ENCODE measurements around the gene MOB3B.

MOB3B gene

DNA sequence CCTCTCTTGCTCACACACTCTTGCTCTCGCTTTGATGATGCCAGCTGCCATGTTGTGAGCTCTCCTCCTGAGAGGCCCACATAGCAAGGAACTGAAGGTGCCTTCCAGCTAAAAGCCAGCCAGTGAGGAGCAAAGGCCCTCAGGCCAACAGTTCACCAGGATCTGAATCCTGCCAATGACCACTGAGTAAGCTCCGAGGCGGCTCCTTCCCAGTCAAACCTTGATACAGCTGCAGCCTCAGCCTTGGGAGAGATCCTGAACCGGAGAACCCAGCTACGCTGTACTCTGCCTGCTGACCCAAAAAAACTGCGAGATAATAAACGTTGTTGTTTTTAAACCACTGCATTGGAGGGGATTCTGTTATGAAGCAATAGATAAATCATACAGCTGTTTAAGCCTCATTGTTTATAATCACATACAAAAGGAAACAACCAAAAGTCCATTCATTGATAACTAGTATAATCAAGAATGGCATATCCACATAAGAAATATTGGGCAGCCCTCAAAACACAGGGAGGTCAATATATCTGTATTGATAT lies 54.5 kb downstream of the MOB3B start (continued):
- TF ChIP-seq, protein P1, sequence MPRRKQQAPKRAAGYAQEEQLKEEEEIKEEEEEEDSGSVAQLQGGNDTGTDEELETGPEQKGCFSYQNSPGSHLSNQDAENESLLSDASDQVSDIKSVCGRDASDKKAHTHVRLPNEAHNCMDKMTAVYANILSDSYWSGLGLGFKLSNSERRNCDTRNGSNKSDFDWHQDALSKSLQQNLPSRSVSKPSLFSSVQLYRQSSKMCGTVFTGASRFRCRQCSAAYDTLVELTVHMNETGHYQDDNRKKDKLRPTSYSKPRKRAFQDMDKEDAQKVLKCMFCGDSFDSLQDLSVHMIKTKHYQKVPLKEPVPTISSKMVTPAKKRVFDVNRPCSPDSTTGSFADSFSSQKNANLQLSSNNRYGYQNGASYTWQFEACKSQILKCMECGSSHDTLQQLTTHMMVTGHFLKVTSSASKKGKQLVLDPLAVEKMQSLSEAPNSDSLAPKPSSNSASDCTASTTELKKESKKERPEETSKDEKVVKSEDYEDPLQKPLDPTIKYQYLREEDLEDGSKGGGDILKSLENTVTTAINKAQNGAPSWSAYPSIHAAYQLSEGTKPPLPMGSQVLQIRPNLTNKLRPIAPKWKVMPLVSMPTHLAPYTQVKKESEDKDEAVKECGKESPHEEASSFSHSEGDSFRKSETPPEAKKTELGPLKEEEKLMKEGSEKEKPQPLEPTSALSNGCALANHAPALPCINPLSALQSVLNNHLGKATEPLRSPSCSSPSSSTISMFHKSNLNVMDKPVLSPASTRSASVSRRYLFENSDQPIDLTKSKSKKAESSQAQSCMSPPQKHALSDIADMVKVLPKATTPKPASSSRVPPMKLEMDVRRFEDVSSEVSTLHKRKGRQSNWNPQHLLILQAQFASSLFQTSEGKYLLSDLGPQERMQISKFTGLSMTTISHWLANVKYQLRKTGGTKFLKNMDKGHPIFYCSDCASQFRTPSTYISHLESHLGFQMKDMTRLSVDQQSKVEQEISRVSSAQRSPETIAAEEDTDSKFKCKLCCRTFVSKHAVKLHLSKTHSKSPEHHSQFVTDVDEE (CRISPR knock-in tag; IDR thresholded peaks at IDR 0.05): no peak

DNA sequence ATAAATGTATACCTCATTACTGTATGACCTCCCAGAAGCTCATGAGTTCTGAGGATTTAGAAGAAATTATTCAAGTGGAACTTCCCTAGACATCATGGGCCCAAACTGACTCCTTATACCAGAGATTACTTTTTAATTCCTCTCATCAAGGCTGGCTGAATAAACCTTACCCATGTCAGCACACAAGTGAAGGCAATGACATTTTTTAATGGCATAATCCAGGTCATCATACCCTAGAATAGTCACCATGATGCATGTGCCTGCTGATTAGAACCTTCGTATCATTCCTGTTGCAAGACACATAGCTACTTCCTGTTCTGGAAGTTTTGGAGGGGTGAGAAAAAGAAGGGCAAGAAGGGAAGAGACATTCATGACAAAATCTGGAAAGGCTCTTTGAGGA lies 55.3 kb downstream of the MOB3B start:
- no peak for ATAC-seq
- TF ChIP-seq ESRRG (CRISPR knock-in tag; IDR thresholded peaks at IDR 0.05): no peak
- TF ChIP-seq TCF4 (CRISPR knock-in tag; IDR thresholded peaks at IDR 0.05; ENCODE audit: borderline replicate concordance): no peak
- TF ChIP-seq ZC3H10 (CRISPR knock-in tag; IDR thresholded peaks at IDR 0.05): no peak
- TF ChIP-seq ZFP3 (CRISPR knock-in tag; IDR thresholded peaks at IDR 0.05): no peak
- TF ChIP-seq, protein P1 (CRISPR knock-in tag; IDR thresholded peaks at IDR 0.05): no peak
- TF ChIP-seq RARB (CRISPR knock-in tag; IDR thresholded peaks at IDR 0.05): no peak
- TF ChIP-seq SNAI2 (CRISPR knock-in tag; IDR thresholded peaks at IDR 0.05): no peak
- no peak for TF ChIP-seq ZFP30 (CRISPR knock-in tag; IDR thresholded peaks at IDR 0.05)
- no peak for TF ChIP-seq ARNTL (CRISPR knock-in tag; IDR thresholded peaks at IDR 0.05; ENCODE audit: borderline replicate concordance, low read depth)
- TF ChIP-seq PPARA (CRISPR knock-in tag; IDR thresholded peaks at IDR 0.05; ENCODE audit: borderline replicate concordance): no peak
- TF ChIP-seq, protein P2, sequence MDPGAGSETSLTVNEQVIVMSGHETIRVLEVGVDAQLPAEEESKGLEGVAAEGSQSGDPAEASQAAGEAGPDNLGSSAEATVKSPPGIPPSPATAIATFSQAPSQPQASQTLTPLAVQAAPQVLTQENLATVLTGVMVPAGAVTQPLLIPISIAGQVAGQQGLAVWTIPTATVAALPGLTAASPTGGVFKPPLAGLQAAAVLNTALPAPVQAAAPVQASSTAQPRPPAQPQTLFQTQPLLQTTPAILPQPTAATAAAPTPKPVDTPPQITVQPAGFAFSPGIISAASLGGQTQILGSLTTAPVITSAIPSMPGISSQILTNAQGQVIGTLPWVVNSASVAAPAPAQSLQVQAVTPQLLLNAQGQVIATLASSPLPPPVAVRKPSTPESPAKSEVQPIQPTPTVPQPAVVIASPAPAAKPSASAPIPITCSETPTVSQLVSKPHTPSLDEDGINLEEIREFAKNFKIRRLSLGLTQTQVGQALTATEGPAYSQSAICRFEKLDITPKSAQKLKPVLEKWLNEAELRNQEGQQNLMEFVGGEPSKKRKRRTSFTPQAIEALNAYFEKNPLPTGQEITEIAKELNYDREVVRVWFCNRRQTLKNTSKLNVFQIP (CRISPR knock-in tag; IDR thresholded peaks at IDR 0.05; ENCODE audit: borderline replicate concordance, low read depth): no peak
- no peak for TF ChIP-seq ISL1 (CRISPR knock-in tag; IDR thresholded peaks at IDR 0.05)
- TF ChIP-seq, protein P3, sequence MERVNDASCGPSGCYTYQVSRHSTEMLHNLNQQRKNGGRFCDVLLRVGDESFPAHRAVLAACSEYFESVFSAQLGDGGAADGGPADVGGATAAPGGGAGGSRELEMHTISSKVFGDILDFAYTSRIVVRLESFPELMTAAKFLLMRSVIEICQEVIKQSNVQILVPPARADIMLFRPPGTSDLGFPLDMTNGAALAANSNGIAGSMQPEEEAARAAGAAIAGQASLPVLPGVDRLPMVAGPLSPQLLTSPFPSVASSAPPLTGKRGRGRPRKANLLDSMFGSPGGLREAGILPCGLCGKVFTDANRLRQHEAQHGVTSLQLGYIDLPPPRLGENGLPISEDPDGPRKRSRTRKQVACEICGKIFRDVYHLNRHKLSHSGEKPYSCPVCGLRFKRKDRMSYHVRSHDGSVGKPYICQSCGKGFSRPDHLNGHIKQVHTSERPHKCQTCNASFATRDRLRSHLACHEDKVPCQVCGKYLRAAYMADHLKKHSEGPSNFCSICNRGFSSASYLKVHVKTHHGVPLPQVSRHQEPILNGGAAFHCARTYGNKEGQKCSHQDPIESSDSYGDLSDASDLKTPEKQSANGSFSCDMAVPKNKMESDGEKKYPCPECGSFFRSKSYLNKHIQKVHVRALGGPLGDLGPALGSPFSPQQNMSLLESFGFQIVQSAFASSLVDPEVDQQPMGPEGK (CRISPR knock-in tag; IDR thresholded peaks at IDR 0.05; ENCODE audit: borderline replicate concordance): no peak
- TF ChIP-seq TOX (CRISPR knock-in tag; IDR thresholded peaks at IDR 0.05; ENCODE audit: borderline replicate concordance): no peak
- TF ChIP-seq CSDC2 (CRISPR knock-in tag; IDR thresholded peaks at IDR 0.05): no peak
- TF ChIP-seq, protein P4, sequence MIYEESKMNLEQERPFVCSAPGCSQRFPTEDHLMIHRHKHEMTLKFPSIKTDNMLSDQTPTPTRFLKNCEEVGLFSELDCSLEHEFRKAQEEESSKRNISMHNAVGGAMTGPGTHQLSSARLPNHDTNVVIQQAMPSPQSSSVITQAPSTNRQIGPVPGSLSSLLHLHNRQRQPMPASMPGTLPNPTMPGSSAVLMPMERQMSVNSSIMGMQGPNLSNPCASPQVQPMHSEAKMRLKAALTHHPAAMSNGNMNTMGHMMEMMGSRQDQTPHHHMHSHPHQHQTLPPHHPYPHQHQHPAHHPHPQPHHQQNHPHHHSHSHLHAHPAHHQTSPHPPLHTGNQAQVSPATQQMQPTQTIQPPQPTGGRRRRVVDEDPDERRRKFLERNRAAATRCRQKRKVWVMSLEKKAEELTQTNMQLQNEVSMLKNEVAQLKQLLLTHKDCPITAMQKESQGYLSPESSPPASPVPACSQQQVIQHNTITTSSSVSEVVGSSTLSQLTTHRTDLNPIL (CRISPR knock-in tag; IDR thresholded peaks at IDR 0.05; ENCODE audit: low read depth): no peak

DNA sequence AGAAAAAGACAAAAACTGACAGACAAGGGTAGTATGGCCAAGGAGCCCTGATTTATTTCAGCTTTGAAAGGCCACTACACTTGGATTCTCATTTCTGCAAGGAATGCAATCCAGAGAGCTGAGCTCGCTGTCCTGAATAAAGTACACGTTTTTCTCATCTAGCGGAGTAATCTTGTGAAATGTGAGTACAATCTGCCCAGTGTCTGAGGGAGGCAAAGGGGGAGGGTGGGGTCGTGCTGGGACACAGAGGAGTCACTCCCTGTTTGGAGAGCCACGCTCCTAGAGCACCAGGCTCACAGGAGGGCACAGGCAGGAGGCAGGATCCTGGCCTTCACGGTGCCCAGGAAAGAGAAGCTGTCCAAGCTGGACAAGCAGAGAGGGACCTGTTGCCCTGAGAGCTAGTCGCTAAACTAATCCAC lies 56.5 kb downstream of the MOB3B start:
- ATAC-seq: peak; percentile 94
- TF ChIP-seq ZFP30 (CRISPR knock-in tag; IDR thresholded peaks at IDR 0.05): no peak
- no peak for TF ChIP-seq ZNF70 (CRISPR knock-in tag; IDR thresholded peaks at IDR 0.05)
- TF ChIP-seq, protein P4 (CRISPR knock-in tag; IDR thresholded peaks at IDR 0.05; ENCODE audit: low read depth): no peak
- TF ChIP-seq ZC3H10 (CRISPR knock-in tag; IDR thresholded peaks at IDR 0.05): no peak
- no peak for TF ChIP-seq OSR1 (CRISPR knock-in tag; IDR thresholded peaks at IDR 0.05)
- TF ChIP-seq RARB (CRISPR knock-in tag; IDR thresholded peaks at IDR 0.05): no peak
- TF ChIP-seq, protein P5, sequence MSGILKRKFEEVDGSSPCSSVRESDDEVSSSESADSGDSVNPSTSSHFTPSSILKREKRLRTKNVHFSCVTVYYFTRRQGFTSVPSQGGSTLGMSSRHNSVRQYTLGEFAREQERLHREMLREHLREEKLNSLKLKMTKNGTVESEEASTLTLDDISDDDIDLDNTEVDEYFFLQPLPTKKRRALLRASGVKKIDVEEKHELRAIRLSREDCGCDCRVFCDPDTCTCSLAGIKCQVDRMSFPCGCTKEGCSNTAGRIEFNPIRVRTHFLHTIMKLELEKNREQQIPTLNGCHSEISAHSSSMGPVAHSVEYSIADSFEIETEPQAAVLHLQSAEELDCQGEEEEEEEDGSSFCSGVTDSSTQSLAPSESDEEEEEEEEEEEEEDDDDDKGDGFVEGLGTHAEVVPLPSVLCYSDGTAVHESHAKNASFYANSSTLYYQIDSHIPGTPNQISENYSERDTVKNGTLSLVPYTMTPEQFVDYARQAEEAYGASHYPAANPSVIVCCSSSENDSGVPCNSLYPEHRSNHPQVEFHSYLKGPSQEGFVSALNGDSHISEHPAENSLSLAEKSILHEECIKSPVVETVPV (CRISPR knock-in tag; IDR thresholded peaks at IDR 0.05): no peak
- TF ChIP-seq CSDC2 (CRISPR knock-in tag; IDR thresholded peaks at IDR 0.05): no peak
- no peak for TF ChIP-seq PPARA (CRISPR knock-in tag; IDR thresholded peaks at IDR 0.05; ENCODE audit: borderline replicate concordance)
- TF ChIP-seq ARNTL (CRISPR knock-in tag; IDR thresholded peaks at IDR 0.05; ENCODE audit: borderline replicate concordance, low read depth): no peak
- no peak for TF ChIP-seq ZNF565 (CRISPR knock-in tag; conservative IDR thresholded peaks at IDR 0.05; ENCODE audit: low read depth)
- TF ChIP-seq BACH2 (CRISPR knock-in tag; IDR thresholded peaks at IDR 0.05; ENCODE audit: borderline replicate concordance): no peak
- TF ChIP-seq TCF4 (CRISPR knock-in tag; IDR thresholded peaks at IDR 0.05; ENCODE audit: borderline replicate concordance): no peak
- TF ChIP-seq ZNF8 (CRISPR knock-in tag; IDR thresholded peaks at IDR 0.05): no peak
- TF ChIP-seq SNAI2 (CRISPR knock-in tag; IDR thresholded peaks at IDR 0.05): no peak
- TF ChIP-seq, protein P2 (CRISPR knock-in tag; IDR thresholded peaks at IDR 0.05; ENCODE audit: borderline replicate concordance, low read depth): no peak

Data from SK-N-SH treated with all-trans-retinoic acid at 6 μM for 48 hours (cell line).